Thyroid gland (tissue), 4 donors: ENCODE results near the gene UNC13D. TPM values are rescaled to one million over a fixed set of nuclear protein-coding genes. Genes with fewer than 3 reads are reported as not detected.

Source experiments
- DNase-seq, 2 donors: peaks; one replicate each; pipeline ENCODE4 v3.0.0-alpha.2; 2019
- H3K27ac ChIP-seq, 3 donors: fragments of 200-600 bp; sonication (generic); 1 replicate in 2 of 3; 2 replicates in 1 of 3; pipeline ENCODE4 v1.5.1; 2016 to 2019; ENCODE audit warnings: mild to moderate bottlenecking in 1 of 3, moderate library complexity in 1 of 3
- H3K27me3 ChIP-seq: fragments of 200-600 bp; sonication (generic); one replicate; pipeline ENCODE4 v1.5.1; 2019
- H3K36me3 ChIP-seq, 2 donors: fragments of 200-600 bp; sonication (generic); one replicate each; pipeline ENCODE4 v1.5.1; 2016 to 2019
- H3K4me1 ChIP-seq, 2 donors: fragments of 200-600 bp; sonication (generic); one replicate each; pipeline ENCODE4 v1.5.1; 2017 to 2019
- H3K4me3 ChIP-seq, 3 donors: fragments of 200-600 bp; sonication (generic); replicated peaks in 1 of 3; 1 replicate in 2 of 3; 2 replicates in 1 of 3; pipeline ENCODE4 v1.5.1; 2016; ENCODE audit warnings: mild to moderate bottlenecking in 1 of 3
- H3K9me3 ChIP-seq: fragments of 200-600 bp; sonication (generic); one replicate; pipeline ENCODE4 v1.5.1; 2017
- POLR2A ChIP-seq, 2 donors: fragments of 450-650 bp; IDR thresholded peaks; one replicate each; pipeline ENCODE4 v1.6.1; 2017; ENCODE audit warnings: antibody characterized with exemption in 2 of 2, mild to moderate bottlenecking in 2 of 2, moderate library complexity in 1 of 2
- WGBS, 2 donors: methylation state at CpG; one replicate each; pipeline ENCODE4 v1.1.5; 2017; 5-methylcytosine and 5-hydroxymethylcytosine counted together
- intact Hi-C: fragments of 100-400 bp; cut with DNase I; formaldehyde crosslinking; loops from one replicate; pipeline ENCODE4 v1.15.1; 2023
- total RNA-seq, 4 donors: library from RNA; depleted of rRNA; stranded (reverse); fragments of >200 nt; gene quantifications; one replicate each; pipeline ENCODE4 v1.2.3, GENCODE V29; 2016
- TF ChIP-seq, protein P1 (sequence below), 6 experiments: fragments of 200-600 bp in 3 of 6; fragments of 450-650 bp in 3 of 6; sonication (generic) in 3 of 6; IDR thresholded peaks; one replicate each; pipeline ENCODE4 v1.5.1; 2016 to 2019; ENCODE audit warnings: antibody characterized with exemption in 6 of 6, mild to moderate bottlenecking in 2 of 6, inconsistent platforms in 1 of 6, moderate library complexity in 1 of 6

The UNC13D gene
- total RNA-seq, 4 donors from 2014 or later = 4.0 to 8.1 (median 5.2) TPM

DNA sequence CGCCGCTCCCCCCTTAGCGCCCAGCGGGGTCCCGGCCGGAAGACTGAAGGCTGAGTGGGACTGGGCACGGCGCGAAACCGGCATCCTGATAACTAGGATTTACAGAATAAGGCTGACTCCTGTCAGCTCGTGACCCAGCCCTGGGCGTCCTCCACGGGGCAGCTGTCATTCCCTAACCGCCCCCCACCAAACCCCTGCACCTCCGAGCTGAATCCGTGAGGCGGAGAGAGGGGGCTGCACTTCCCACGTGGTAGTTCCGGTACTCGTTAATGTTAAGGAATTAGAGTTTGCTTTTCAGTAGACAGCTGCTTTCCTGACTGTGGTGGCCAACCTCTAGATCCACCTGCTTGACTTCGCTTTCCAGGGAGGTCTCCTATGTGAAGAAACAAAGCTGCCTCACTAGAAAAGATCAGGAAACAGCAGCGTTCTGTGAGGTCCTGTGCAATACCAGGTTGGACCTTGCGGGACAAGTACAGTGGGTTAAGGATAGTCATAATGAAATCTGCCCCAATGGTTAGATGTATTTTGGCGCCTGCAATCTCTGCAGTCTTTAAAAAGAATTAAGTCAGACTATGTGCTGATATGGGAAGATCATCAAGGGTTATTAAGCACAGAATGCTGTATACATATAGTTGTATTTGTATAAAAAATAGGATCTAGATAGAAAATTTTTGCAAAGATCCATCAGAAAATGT lies 12.0 kb upstream of the UNC13D start:
- peaks cover 3 to 4% of the 10 kb centered on the region in 2 donors for H3K36me3 ChIP-seq
- H3K4me3 ChIP-seq = peak overlapping the region; percentile 70 to 83 (median 71)
- H3K27me3 ChIP-seq = no peaks in the 10 kb centered on the region
- intact Hi-C loops = no loop called here
- no peak for DNase-seq
- TF ChIP-seq, protein P1, sequence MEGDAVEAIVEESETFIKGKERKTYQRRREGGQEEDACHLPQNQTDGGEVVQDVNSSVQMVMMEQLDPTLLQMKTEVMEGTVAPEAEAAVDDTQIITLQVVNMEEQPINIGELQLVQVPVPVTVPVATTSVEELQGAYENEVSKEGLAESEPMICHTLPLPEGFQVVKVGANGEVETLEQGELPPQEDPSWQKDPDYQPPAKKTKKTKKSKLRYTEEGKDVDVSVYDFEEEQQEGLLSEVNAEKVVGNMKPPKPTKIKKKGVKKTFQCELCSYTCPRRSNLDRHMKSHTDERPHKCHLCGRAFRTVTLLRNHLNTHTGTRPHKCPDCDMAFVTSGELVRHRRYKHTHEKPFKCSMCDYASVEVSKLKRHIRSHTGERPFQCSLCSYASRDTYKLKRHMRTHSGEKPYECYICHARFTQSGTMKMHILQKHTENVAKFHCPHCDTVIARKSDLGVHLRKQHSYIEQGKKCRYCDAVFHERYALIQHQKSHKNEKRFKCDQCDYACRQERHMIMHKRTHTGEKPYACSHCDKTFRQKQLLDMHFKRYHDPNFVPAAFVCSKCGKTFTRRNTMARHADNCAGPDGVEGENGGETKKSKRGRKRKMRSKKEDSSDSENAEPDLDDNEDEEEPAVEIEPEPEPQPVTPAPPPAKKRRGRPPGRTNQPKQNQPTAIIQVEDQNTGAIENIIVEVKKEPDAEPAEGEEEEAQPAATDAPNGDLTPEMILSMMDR (IDR thresholded peaks at IDR 0.05) = no peak
- TF ChIP-seq POLR2A (IDR thresholded peaks at IDR 0.05) = no peak
- peaks cover 17 to 19% of the 10 kb centered on the region in 2 donors for H3K4me1 ChIP-seq
- H3K9me3 ChIP-seq = no peaks in the 10 kb centered on the region
- H3K27ac ChIP-seq = peak overlapping the region; percentile 96 to 98 (median 97)
- WGBS, 2 donors = 5 to 8% methylated on average over 10 of the region's 24 CpGs

DNA sequence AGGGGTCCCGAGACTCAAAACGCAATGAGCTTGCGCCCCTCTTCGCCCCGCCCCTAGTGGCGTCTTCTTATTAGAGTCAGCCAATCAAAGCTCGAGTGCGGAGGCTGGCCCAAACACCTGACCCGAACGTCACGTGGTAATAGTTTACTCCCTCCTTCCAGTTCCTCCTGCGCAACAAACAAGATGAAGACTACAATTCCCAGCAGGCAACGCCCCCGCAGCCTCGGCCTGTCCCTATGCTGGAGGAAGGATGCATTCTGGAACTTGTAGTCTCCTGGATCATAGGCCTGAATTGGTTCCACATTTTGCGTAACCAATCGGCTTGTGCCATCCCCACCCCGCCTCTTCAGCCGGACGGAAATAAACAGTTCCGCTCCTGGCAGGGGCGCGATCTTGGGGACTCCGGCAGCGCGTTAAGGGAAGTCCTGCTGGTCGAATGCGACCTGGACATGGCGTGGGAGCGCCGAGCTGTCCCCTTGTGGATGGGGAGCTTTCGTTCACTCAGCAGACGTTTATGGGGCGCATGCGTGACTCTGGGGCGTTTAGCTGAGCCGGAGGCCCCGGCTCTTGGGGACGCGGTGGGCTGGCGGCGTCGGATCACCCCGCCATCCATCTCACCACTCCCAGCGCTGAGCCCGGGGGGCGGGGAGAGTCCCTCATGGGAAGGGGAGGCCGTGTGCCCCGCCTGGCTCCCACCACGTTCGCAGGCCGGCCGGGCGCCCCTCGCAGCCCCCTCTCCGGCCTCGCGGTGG lies 11.3 kb upstream of the UNC13D start, which contains the start of gene WBP2:
TSS of gene WBP2 (minus strand) at position 26 of the 752 bp plus-strand sequence. CDS start 38 bp downstream, outside the sequence.
- H3K4me3 ChIP-seq = peak within 1 kb of the TSS; percentile 70 to 87 (median 71)
- intact Hi-C loops = no loop called here
- H3K27me3 ChIP-seq = no peaks in the 10 kb centered on the region
- WGBS, 2 donors = 0 to 1% methylated on average over 24 to 33 of the region's 58 CpGs
- no peaks in the 10 kb centered on the region for H3K9me3 ChIP-seq
- H3K27ac ChIP-seq = peak within 1 kb of the TSS; percentile 97 to 98 (median 97)
- peak; percentile 99 to 100 for DNase-seq
- H3K36me3 ChIP-seq = peaks cover 10 to 11% of the 10 kb centered on the region in 2 donors
- TF ChIP-seq POLR2A (IDR thresholded peaks at IDR 0.05) = peak; percentile 98 to 99
- TF ChIP-seq, protein P1 (IDR thresholded peaks at IDR 0.05) = peak in 4 of 6 experiments; percentile 28 to 46 (median 42)
- peaks cover 17 to 19% of the 10 kb centered on the region in 2 donors for H3K4me1 ChIP-seq

- Histone ChIP-seq H3K27ac (peak overlapping the region; percentile 90 to 98 (median 97)), H3K4me1 (peaks cover 18 to 19% of the 10 kb centered on the region in 2 donors), H3K36me3 (peaks cover 15 to 16% of the 10 kb centered on the region in 2 donors), H3K9me3 (no peaks in the 10 kb centered on the region), H3K4me3 (peak overlapping the region; percentile 25 to 87 (median 70)), H3K27me3 (no peaks in the 10 kb centered on the region)
- 0 to 1% methylated on average over 13 to 19 of the region's 19 CpGs for WGBS, 2 donors
- TF ChIP-seq, protein P1 (IDR thresholded peaks at IDR 0.05) = peak in 1 of 6 experiments; percentile 18
- TF ChIP-seq POLR2A (IDR thresholded peaks at IDR 0.05) = peak in 1 of 2 donors; percentile 30
- intact Hi-C loops = no loop called here
- no peak for DNase-seq
Observed at GRCh38 chr17:75854881-75855309, 10.7 kb upstream of the UNC13D start.

DNA sequence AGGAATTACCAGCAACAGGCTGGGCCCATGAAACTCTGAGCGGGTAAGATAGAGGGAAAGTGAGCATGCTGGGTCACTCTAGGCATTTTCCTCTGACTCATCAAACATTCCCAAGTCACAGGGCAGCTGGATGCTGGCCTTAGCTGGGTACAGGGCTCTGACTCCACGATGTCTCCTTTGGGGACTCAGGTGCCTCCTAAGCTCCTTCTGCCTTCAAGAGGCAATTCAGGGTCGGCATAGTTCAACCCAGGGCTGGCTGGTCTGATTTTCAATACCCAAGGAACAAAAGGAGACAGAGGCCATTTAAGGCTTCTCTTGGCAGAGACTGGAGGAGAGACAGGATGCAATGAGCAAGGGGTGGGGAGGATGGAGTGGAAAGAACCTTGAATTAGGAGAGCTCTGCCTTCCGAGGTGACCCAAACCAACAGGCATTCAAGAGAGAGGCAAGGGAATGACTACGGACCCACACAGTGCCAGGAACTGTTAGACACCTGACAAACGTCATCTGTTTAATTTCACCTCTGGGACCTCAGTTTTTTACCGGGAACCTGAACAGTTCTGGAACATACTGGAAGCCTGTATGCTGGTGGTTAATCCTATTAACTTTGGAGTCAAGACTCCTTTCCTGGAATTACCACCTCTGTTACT lies 10.0 kb upstream of the UNC13D start:
- Histone ChIP-seq H3K36me3 (peaks cover 22 to 23% of the 10 kb centered on the region in 2 donors), H3K9me3 (no peaks in the 10 kb centered on the region), H3K4me3 (peak overlapping the region; percentile 25 to 87 (median 70)), H3K27ac (peak overlapping the region; percentile 90 to 98 (median 97)), H3K4me1 (peaks cover 19 to 25% of the 10 kb centered on the region in 2 donors), H3K27me3 (no peaks in the 10 kb centered on the region)
- TF ChIP-seq, protein P1 (IDR thresholded peaks at IDR 0.05) = no peak
- peak in 1 of 2 donors; percentile 31 for TF ChIP-seq POLR2A (IDR thresholded peaks at IDR 0.05)
- intact Hi-C loops = no loop called here
- DNase-seq = peak; percentile 39 to 44
- WGBS, 2 donors = 17 to 27% methylated on average over 7 of the region's 7 CpGs
